IgD-negative memory B cell (primary cell): Measurements from ENCODE around the gene RNU1-3. TPM values are rescaled to one million over a fixed set of nuclear protein-coding genes. Genes with fewer than 3 reads are reported as not detected.
"Not testable (repeated sequence)": the region's sequence is repeated elsewhere in the genome, so short reads cannot be mapped to it uniquely, and the experiment has no call there.

Experiments
- H3K27ac Mint-ChIP-seq, 3 donors: one replicate each; pipeline ENCODE4 v1.8.0; 2020 to 2022; ENCODE audit warnings: mild to moderate bottlenecking in 3 of 3, mixed read lengths in 3 of 3, moderate library complexity in 1 of 3
- H3K27me3 Mint-ChIP-seq: one replicate; pipeline ENCODE4 v1.8.0; 2021; ENCODE audit warnings: mixed read lengths
- H3K36me3 Mint-ChIP-seq: one replicate; pipeline ENCODE4 v1.8.0; 2020; ENCODE audit warnings: mild to moderate bottlenecking, mixed read lengths
- H3K4me1 Mint-ChIP-seq, 3 donors: one replicate each; pipeline ENCODE4 v1.8.0; 2020 to 2022; ENCODE audit warnings: mixed read lengths in 3 of 3, mild to moderate bottlenecking in 1 of 3
- H3K4me3 Mint-ChIP-seq, 4 donors: one replicate each; pipeline ENCODE4 v1.8.0; 2020 to 2022; ENCODE audit warnings: mild to moderate bottlenecking in 4 of 4, mixed read lengths in 4 of 4, moderate library complexity in 3 of 4
- H3K9me3 Mint-ChIP-seq, 3 donors: one replicate each; pipeline ENCODE4 v1.8.0; 2020 to 2021; ENCODE audit warnings: mixed read lengths in 3 of 3, mild to moderate bottlenecking in 1 of 3
- polyA plus RNA-seq: library from polyadenylated mRNA; unstranded; fragments of 300-500 nt; fragmentation: Illumina TruSeq; gene quantifications from one replicate; pipeline ENCODE4 v1.2.3, GENCODE V29; 2021

The RNU1-3 gene
- not detected for polyA plus RNA-seq

- H3K4me3 Mint-ChIP-seq, H3K27me3 Mint-ChIP-seq, H3K4me1 Mint-ChIP-seq, H3K9me3 Mint-ChIP-seq, H3K27ac Mint-ChIP-seq, H3K36me3 Mint-ChIP-seq: not testable (repeated sequence)
These were observed at the start of gene RNU1-3 for GRCh38 chr1:16666502-16667413. TSS of gene RNU1-3 (minus strand) at chr1:16666948.

- H3K4me3 Mint-ChIP-seq, H3K36me3 Mint-ChIP-seq, H3K9me3 Mint-ChIP-seq, H3K27ac Mint-ChIP-seq, H3K4me1 Mint-ChIP-seq: not testable (repeated sequence)
- peaks cover 12% of the 10 kb centered on the region for H3K27me3 Mint-ChIP-seq
These were observed 46.7 kb upstream of the RNU1-3 start for GRCh38 chr1:16713480-16713879.

GRCh38 chr1:16712984-16713383, 46.2 kb upstream of the RNU1-3 start:
- not testable (repeated sequence) for H3K4me3 Mint-ChIP-seq, H3K27ac Mint-ChIP-seq, H3K9me3 Mint-ChIP-seq, H3K4me1 Mint-ChIP-seq, H3K36me3 Mint-ChIP-seq
- H3K27me3 Mint-ChIP-seq, result peaks cover 12% of the 10 kb centered on the region

DNA sequence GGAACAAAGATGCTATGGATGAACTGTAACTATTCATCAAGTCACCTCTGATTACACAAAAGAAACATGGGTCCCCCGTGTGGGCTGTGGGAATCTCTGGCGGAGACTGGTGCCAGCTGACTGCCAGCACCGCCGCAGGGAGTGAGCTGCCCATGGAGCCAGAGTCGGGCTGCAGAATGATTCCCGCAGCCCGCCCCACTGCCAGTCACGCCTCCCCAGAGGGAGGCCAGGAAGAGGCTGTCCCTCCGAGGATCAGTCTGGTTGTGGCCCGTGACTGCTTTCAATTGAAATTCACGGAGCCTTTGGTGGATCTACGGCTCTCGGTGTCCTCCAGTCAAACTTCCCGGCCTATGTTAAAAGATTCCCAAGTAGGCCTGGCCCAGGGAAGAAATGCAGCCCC, 45.8 kb upstream of the RNU1-3 start:
- not testable (repeated sequence) for H3K27ac Mint-ChIP-seq, H3K4me1 Mint-ChIP-seq, H3K4me3 Mint-ChIP-seq, H3K9me3 Mint-ChIP-seq, H3K36me3 Mint-ChIP-seq, H3K27me3 Mint-ChIP-seq

- H3K27me3 Mint-ChIP-seq, H3K4me3 Mint-ChIP-seq, H3K4me1 Mint-ChIP-seq, H3K36me3 Mint-ChIP-seq, H3K9me3 Mint-ChIP-seq, H3K27ac Mint-ChIP-seq: not testable (repeated sequence)
These were observed 45.4 kb upstream of the RNU1-3 start for GRCh38 chr1:16712131-16712530.

DNA sequence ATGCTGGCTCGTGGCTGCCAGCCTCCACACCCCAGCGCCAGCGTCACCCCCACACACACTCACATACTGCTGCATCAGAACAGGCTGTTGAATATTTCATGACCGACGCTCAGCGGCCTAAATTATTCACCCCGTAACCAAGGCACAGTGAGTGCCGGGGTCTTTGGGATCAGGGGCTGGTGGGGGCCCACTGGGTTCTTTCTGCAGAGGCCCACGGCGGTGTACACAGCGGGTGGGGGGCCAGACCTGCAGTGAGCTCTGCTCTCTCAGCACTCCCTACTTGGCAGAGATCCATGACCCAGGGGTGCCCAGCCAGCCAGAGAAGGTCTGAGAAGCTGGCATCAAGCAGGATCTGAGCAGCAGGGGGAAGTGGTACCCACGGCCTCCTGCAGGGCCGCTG, 43.9 kb upstream of the RNU1-3 start:
- H3K27me3 Mint-ChIP-seq, H3K27ac Mint-ChIP-seq, H3K4me3 Mint-ChIP-seq: not testable (repeated sequence)

GRCh38 chr1:16709659-16710087, 42.9 kb upstream of the RNU1-3 start:
- H3K27me3 Mint-ChIP-seq, H3K9me3 Mint-ChIP-seq, H3K4me1 Mint-ChIP-seq, H3K27ac Mint-ChIP-seq, H3K36me3 Mint-ChIP-seq, H3K4me3 Mint-ChIP-seq: not testable (repeated sequence)

More for the DNA sequence above, 43.9 kb upstream of the RNU1-3 start:
- not testable (repeated sequence) for H3K9me3 Mint-ChIP-seq, H3K4me1 Mint-ChIP-seq, H3K36me3 Mint-ChIP-seq

- H3K27me3 Mint-ChIP-seq, H3K4me1 Mint-ChIP-seq, H3K9me3 Mint-ChIP-seq, H3K27ac Mint-ChIP-seq, H3K36me3 Mint-ChIP-seq, H3K4me3 Mint-ChIP-seq: not testable (repeated sequence)
These were observed 42.0 kb upstream of the RNU1-3 start for GRCh38 chr1:16708704-16709103.

DNA sequence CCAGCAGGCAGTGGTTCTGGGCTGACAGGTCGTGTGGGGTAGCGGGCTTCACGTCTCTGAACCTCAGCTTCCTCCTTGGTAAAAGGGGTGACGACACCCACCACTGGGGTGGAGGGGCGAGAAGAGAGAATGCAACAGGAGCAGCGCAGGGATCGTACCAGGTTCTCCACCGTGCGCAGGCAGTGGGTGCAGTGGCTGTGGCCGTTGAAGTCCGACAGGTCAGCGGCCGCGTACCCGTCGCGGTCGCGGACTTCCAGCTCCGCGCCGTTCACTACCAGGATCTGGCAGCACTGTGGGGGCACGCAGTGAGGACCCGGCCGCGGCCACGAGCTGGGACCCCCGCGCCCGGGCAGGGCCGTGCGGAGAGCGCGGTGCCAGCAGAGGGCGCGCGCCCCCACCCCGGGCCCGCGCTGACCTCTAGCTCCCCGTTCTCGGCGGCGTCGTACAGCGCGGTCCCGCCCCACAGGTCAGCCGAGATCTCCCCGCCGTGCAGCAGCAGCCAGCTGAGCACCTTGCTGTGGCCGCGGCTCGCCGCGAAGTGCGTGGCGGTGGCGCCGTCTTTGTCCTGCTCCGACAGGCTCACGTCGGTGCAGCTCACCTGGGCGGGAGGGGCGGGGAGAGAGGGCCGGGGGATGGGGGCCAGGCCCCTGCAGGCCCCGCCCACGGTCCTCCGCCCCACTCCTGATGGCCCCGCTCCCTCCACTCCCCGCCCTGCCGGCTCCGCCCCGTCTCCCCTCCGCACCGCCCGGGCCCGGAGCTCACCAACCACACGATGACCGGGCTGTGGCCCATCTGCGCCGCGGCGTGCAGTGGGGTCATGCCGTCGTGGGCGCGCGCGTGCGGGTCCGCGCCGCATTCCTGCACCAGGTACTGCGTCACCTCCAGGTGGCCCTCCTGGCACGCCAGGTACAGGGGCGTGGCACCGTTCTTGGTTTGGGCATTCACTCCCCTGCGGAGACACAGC, 40.7 kb upstream of the RNU1-3 start:
- not testable (repeated sequence) for H3K4me3 Mint-ChIP-seq

DNA sequence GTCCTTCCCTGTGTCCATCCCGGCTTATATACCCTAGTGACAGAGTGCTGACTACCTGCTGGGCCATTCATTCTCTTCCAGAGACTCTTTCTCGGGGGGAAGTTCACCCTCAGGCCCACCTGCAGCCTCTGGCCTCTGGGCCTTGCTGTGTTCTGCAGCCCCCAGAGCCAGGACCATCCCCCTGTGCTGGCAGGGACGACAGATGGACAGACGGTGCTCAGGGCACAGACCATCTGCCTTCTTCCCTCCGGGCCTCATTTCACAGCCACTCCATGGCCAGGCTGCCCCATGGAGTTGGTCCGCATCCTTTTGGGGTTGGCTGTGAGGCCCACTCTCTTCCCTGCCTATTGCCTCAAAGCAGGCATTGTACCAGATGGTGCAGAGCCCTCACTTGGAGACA, 39.6 kb upstream of the RNU1-3 start:
- not testable (repeated sequence) for H3K27ac Mint-ChIP-seq, H3K4me3 Mint-ChIP-seq, H3K4me1 Mint-ChIP-seq, H3K36me3 Mint-ChIP-seq, H3K27me3 Mint-ChIP-seq, H3K9me3 Mint-ChIP-seq

More for the DNA sequence above, 40.7 kb upstream of the RNU1-3 start:
- not testable (repeated sequence) for H3K4me1 Mint-ChIP-seq, H3K9me3 Mint-ChIP-seq, H3K27me3 Mint-ChIP-seq, H3K27ac Mint-ChIP-seq, H3K36me3 Mint-ChIP-seq

GRCh38 chr1:16704502-16705100, 37.9 kb upstream of the RNU1-3 start:
- H3K36me3 Mint-ChIP-seq, H3K4me1 Mint-ChIP-seq, H3K9me3 Mint-ChIP-seq, H3K4me3 Mint-ChIP-seq, H3K27ac Mint-ChIP-seq, H3K27me3 Mint-ChIP-seq: not testable (repeated sequence)

DNA sequence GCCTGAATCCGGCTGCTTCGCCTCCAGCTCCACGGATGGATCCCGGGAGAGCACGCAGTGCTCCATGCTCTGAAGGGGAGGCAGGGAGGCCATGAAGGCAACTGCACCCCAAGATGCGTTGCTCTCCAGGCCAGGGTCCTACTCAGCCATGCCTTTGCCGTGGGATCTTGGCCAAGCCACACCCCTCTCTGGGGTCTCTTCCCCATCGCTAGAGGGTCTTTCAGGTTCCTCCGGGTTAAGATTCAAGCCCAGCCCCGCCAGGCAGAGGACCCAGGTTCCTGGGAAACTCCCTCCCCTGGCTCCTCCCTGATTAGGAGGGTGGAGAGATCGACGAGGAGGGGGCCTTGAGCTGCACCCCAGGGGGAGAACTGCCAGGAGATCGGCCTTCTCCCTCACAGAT, 37.3 kb upstream of the RNU1-3 start:
- H3K4me3 Mint-ChIP-seq, H3K36me3 Mint-ChIP-seq, H3K27ac Mint-ChIP-seq, H3K9me3 Mint-ChIP-seq, H3K27me3 Mint-ChIP-seq, H3K4me1 Mint-ChIP-seq: not testable (repeated sequence)

GRCh38 chr1:16703602-16704001, 36.9 kb upstream of the RNU1-3 start:
- H3K4me3 Mint-ChIP-seq, H3K27ac Mint-ChIP-seq, H3K4me1 Mint-ChIP-seq, H3K36me3 Mint-ChIP-seq, H3K27me3 Mint-ChIP-seq, H3K9me3 Mint-ChIP-seq: not testable (repeated sequence)

DNA sequence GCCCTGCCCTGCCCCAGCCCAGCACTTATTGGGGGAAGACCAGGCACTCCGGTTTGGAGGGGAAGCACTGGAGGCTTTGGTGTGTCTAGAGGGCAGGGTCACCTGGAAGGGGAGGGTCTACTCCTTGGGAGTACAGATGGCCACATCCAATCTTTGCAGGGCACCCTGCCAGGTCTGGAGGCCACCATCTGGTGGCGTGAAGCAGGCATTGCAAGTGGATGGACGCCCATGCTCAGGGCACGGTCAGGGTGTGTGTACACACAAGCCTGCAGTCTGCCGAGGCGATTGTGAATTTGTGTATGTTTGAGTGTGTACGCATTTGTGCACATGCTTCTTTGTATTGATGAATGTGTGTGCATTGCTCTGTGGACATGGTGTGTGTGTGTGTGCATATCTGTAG, 36.4 kb upstream of the RNU1-3 start:
- not testable (repeated sequence) for H3K4me1 Mint-ChIP-seq, H3K4me3 Mint-ChIP-seq

GRCh38 chr1:16702280-16702679, 35.5 kb upstream of the RNU1-3 start:
- not testable (repeated sequence) for H3K4me1 Mint-ChIP-seq, H3K9me3 Mint-ChIP-seq, H3K36me3 Mint-ChIP-seq, H3K4me3 Mint-ChIP-seq, H3K27ac Mint-ChIP-seq, H3K27me3 Mint-ChIP-seq

More for the DNA sequence above, 36.4 kb upstream of the RNU1-3 start:
- not testable (repeated sequence) for H3K27me3 Mint-ChIP-seq, H3K9me3 Mint-ChIP-seq, H3K27ac Mint-ChIP-seq, H3K36me3 Mint-ChIP-seq
